GM18858 (cell line): ENCODE measurements around the gene DSCAML1.

ENCODE experiments used
- ATAC-seq: cut with Tn5 transposase; IDR thresholded peaks from one replicate; pipeline ENCODE4 v1.9.1; 2021; ENCODE audit not compliant: unreplicated experiment

The DSCAML1 gene

GRCh38 chr11:117642835-117643234 lies 154.2 kb downstream of the DSCAML1 start:
- ATAC-seq = no peak

- no peak for ATAC-seq
Observed at GRCh38 chr11:117642396-117642795, 154.6 kb downstream of the DSCAML1 start.

GRCh38 chr11:117641008-117641915 lies 155.8 kb downstream of the DSCAML1 start:
- ATAC-seq = no peak

- ATAC-seq = no peak
Observed at GRCh38 chr11:117640041-117640440, 157.0 kb downstream of the DSCAML1 start.

- ATAC-seq = no peak
Observed at GRCh38 chr11:117639601-117640000, 157.4 kb downstream of the DSCAML1 start.

GRCh38 chr11:117638911-117639543 lies 158.0 kb downstream of the DSCAML1 start:
- no peak for ATAC-seq

GRCh38 chr11:117634756-117635603 lies 162.0 kb downstream of the DSCAML1 start:
- ATAC-seq = no peak

GRCh38 chr11:117633976-117634755 lies 162.8 kb downstream of the DSCAML1 start:
- no peak for ATAC-seq

GRCh38 chr11:117633186-117633754 lies 163.7 kb downstream of the DSCAML1 start:
- ATAC-seq = no peak

- ATAC-seq = no peak
Observed at GRCh38 chr11:117632306-117632705, 164.7 kb downstream of the DSCAML1 start.

GRCh38 chr11:117631336-117632140 lies 165.5 kb downstream of the DSCAML1 start:
- ATAC-seq = no peak

- ATAC-seq = no peak
Observed at GRCh38 chr11:117629891-117630538, 167.0 kb downstream of the DSCAML1 start.

GRCh38 chr11:117629146-117629545 lies 167.9 kb downstream of the DSCAML1 start:
- no peak for ATAC-seq

GRCh38 chr11:117627259-117627658 lies 169.8 kb downstream of the DSCAML1 start:
- ATAC-seq = no peak

GRCh38 chr11:117626576-117626975 lies 170.4 kb downstream of the DSCAML1 start:
- no peak for ATAC-seq

- ATAC-seq = no peak
Observed at GRCh38 chr11:117625237-117625636, 171.8 kb downstream of the DSCAML1 start.

- ATAC-seq = no peak
Observed at GRCh38 chr11:117623831-117624271, 173.2 kb downstream of the DSCAML1 start.

- no peak for ATAC-seq
Observed at GRCh38 chr11:117621226-117621625, 175.8 kb downstream of the DSCAML1 start.

GRCh38 chr11:117620659-117621058 lies 176.4 kb downstream of the DSCAML1 start:
- ATAC-seq = no peak
